HG03045 (cell line): ENCODE results near the gene RASIP1.

Source experiments
- ATAC-seq: cut with Tn5 transposase; IDR thresholded peaks from one replicate; pipeline ENCODE4 v1.9.1; 2021; ENCODE audit warnings: mild to moderate bottlenecking, moderate library complexity; ENCODE audit not compliant: unreplicated experiment

RASIP1 gene

GRCh38 chr19:48676487-48676886, 63.9 kb downstream of the RASIP1 start:
- no peak for ATAC-seq

GRCh38 chr19:48674921-48675824, 65.2 kb downstream of the RASIP1 start:
- ATAC-seq: no peak

- no peak for ATAC-seq
Observed at GRCh38 chr19:48674216-48674809, 66.1 kb downstream of the RASIP1 start.

- no peak for ATAC-seq
Observed at GRCh38 chr19:48673436-48674100, 66.8 kb downstream of the RASIP1 start.

DNA sequence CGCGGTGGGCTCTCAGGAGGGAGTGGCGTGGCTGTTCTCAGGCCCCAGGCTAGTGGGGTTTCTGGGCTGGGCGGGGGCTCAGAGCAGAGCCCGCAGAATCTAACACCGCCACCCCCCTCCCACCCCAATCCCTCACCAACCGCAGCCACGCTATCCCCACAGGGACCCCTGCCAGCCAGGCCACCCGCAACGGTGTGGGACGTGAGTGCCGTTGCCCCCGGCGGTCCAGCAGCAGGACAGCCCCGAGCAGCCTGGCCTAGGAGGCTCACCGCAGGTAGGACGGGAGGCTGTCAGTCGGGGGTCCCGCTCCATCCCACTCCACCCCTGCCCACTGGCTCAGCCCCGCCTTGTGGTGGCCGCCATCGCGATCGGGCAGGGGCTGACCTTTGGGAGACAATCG, 67.4 kb downstream of the RASIP1 start, which contains the start of gene NTN5:
Gene NTN5 (minus strand): TSS at position 24 of the 400 bp plus-strand sequence. CDS start 2,031 bp downstream, outside the sequence.
- no peak for ATAC-seq

- no peak for ATAC-seq
Observed at GRCh38 chr19:48671446-48671995, 68.9 kb downstream of the RASIP1 start.

GRCh38 chr19:48670699-48671445, 69.5 kb downstream of the RASIP1 start:
- no peak for ATAC-seq
